H1 (cell line): Measurements from ENCODE around the gene CRYGN. TPM values are rescaled to one million over a fixed set of nuclear protein-coding genes. Genes with fewer than 3 reads are reported as not detected.

Experiments
- CTCF ChIA-PET: fragments of 300-600 bp; sonication (Branson Sonifier 250); formaldehyde crosslinking; loops from one replicate; lab custom pipeline; 2021; ENCODE audit not compliant: partially characterized antibody; lab: Charles Lee
- POLR2A ChIA-PET: fragments of 300-600 bp; sonication (Branson Sonifier 250); formaldehyde crosslinking; loops from one replicate; lab custom pipeline; 2021; ENCODE audit warnings: inconsistent platforms; ENCODE audit not compliant: partially characterized antibody; lab: Charles Lee
- DNase-seq, 2 experiments: peaks; one replicate each; pipeline versions ENCODE4 v3.0.0 to v3.0.0-alpha.2; 2010 to 2022; ENCODE audit warnings: low spot score in 2 of 2, low read depth in 1 of 2, mixed read lengths in 1 of 2
- FAIRE-seq: peaks from 2 replicates; lab custom pipeline; 2011; peaks lifted over from hg19 to GRCh38; lab: Jason Lieb, UNC
- H2AFZ ChIP-seq: 2 replicates; pipeline ENCODE4 v1.8.1; 2012; ENCODE audit warnings: low read length, inconsistent platforms
- H2AK5ac ChIP-seq: 2 replicates; pipeline ENCODE4 v1.6.1; 2013; ENCODE audit warnings: low read depth, low read length
- H2BK120ac ChIP-seq: replicated peaks from 2 replicates; pipeline ENCODE3; 2013; ENCODE audit warnings: low read depth, low read length, inconsistent platforms
- H2BK12ac ChIP-seq: 2 replicates; pipeline ENCODE4 v1.6.1; 2013; ENCODE audit warnings: low read depth, low read length
- H2BK15ac ChIP-seq: 2 replicates; pipeline ENCODE4 v1.6.1; 2013; ENCODE audit warnings: low read length
- H2BK20ac ChIP-seq: 2 replicates; pipeline ENCODE4 v1.6.1; 2013; ENCODE audit warnings: low read length
- H2BK5ac ChIP-seq: 2 replicates; pipeline ENCODE4 v1.6.1; 2013; ENCODE audit warnings: low read depth, low read length
- H3K14ac ChIP-seq: 2 replicates; pipeline ENCODE4 v1.6.1; 2013; ENCODE audit warnings: inconsistent platforms; ENCODE audit not compliant: insufficient read length
- H3K18ac ChIP-seq: 2 replicates; pipeline ENCODE4 v1.6.1; 2013; ENCODE audit warnings: low read length; ENCODE audit errors: extremely low read depth
- H3K23ac ChIP-seq: 2 replicates; pipeline ENCODE4 v1.6.1; 2013; ENCODE audit warnings: inconsistent platforms; ENCODE audit not compliant: insufficient read length
- H3K23me2 ChIP-seq: 2 replicates; pipeline ENCODE4 v1.6.1; 2013; ENCODE audit warnings: low read depth, low read length
- H3K27ac ChIP-seq: 2 replicates; pipeline ENCODE4 v1.6.1; 2011; ENCODE audit warnings: low read depth, low read length, inconsistent platforms
- H3K27me3 ChIP-seq, 4 experiments: replicated peaks in 1 of 4; 1 replicate in 1 of 4; 2 replicates in 3 of 4; pipeline versions ENCODE4 v1.6.1 to v1.8.1; 2011 to 2013; ENCODE audit warnings: low read length in 3 of 4, mild to moderate bottlenecking in 3 of 4, inconsistent platforms in 2 of 4, mixed read lengths in 2 of 4, moderate library complexity in 1 of 4; ENCODE audit not compliant: control insufficient read depth in 3 of 4, insufficient read depth in 3 of 4; ENCODE audit errors: extremely low read depth in 1 of 4
- H3K36me3 ChIP-seq, 4 experiments: 2 replicates each; pipeline versions ENCODE4 v1.6.1 to v1.8.1; 2011 to 2013; ENCODE audit warnings: mild to moderate bottlenecking in 4 of 4, low read length in 3 of 4, moderate library complexity in 2 of 4, control low read depth in 1 of 4, inconsistent platforms in 1 of 4; ENCODE audit not compliant: insufficient read depth in 4 of 4, control insufficient read depth in 2 of 4
- H3K4ac ChIP-seq: replicated peaks from 2 replicates; pipeline ENCODE3; 2013; ENCODE audit warnings: low read length, low read depth, mixed read lengths, inconsistent platforms; ENCODE audit not compliant: insufficient read length
- H3K4me1 ChIP-seq, 4 experiments: replicated peaks in 1 of 4; 1 replicate in 1 of 4; 2 replicates in 3 of 4; pipeline versions ENCODE4 v1.6.1 to v1.8.1; 2011 to 2013; ENCODE audit warnings: low read length in 3 of 4, inconsistent platforms in 2 of 4, mixed read lengths in 1 of 4; ENCODE audit not compliant: insufficient read depth in 4 of 4, control insufficient read depth in 3 of 4
- H3K4me2 ChIP-seq, 2 experiments: 2 replicates each; pipeline versions ENCODE4 v1.6.1 to v1.8.1; 2011 to 2013; ENCODE audit warnings: low read depth in 2 of 2, low read length in 2 of 2, control low read depth in 1 of 2, inconsistent platforms in 1 of 2, mild to moderate bottlenecking in 1 of 2; ENCODE audit not compliant: insufficient read depth in 1 of 2
- H3K4me3 ChIP-seq, 4 experiments: fragments of 200-600, 300-600 bp in 1 of 4; sonication (generic), shearing (Covaris generic), sonication (Bioruptor Twin) in 1 of 4; 2 replicates each; pipeline versions ENCODE4 v1.5.1 to v1.8.1; 2011 to 2016; ENCODE audit warnings: low read length in 4 of 4, low read depth in 3 of 4, control low read depth in 2 of 4, inconsistent platforms in 2 of 4, mild to moderate bottlenecking in 2 of 4, mixed read lengths in 1 of 4, moderate library complexity in 1 of 4; ENCODE audit not compliant: insufficient read depth in 2 of 4; ENCODE audit errors: extremely low read depth in 1 of 4
- H3K56ac ChIP-seq: replicated peaks from 2 replicates; pipeline ENCODE3; 2013; ENCODE audit warnings: low read depth, mild to moderate bottlenecking, mixed read lengths, low read length, inconsistent platforms; ENCODE audit not compliant: insufficient read length
- H3K79me1 ChIP-seq: 2 replicates; pipeline ENCODE4 v1.6.1; 2013; ENCODE audit warnings: low read depth, low read length, control low read depth
- H3K79me2 ChIP-seq, 2 experiments: 2 replicates each; pipeline versions ENCODE4 v1.6.1 to v1.8.1; 2012 to 2013; ENCODE audit warnings: low read length in 2 of 2, mild to moderate bottlenecking in 2 of 2, inconsistent platforms in 1 of 2; ENCODE audit not compliant: insufficient read depth in 2 of 2, control insufficient read depth in 1 of 2
- H3K9ac ChIP-seq, 4 experiments: replicated peaks in 1 of 4; 1 replicate in 1 of 4; 2 replicates in 3 of 4; pipeline versions ENCODE4 v1.6.1 to v1.8.1; 2011 to 2013; ENCODE audit warnings: low read depth in 3 of 4, low read length in 3 of 4, control low read depth in 2 of 4, mild to moderate bottlenecking in 2 of 4, moderate library complexity in 2 of 4, inconsistent platforms in 1 of 4; ENCODE audit errors: extremely low read depth in 1 of 4
- H3K9me3 ChIP-seq, 2 experiments: 2 replicates each; pipeline versions ENCODE4 v1.6.1 to v1.8.1; 2012 to 2013; ENCODE audit warnings: mild to moderate bottlenecking in 2 of 2, moderate library complexity in 2 of 2, control low read depth in 1 of 2, inconsistent platforms in 1 of 2, low read depth in 1 of 2, low read length in 1 of 2, mixed read lengths in 1 of 2; ENCODE audit not compliant: insufficient read depth in 2 of 2
- H4K20me1 ChIP-seq, 2 experiments: replicated peaks in 1 of 2; 2 replicates each; pipeline versions ENCODE3 to v1.8.1; 2011 to 2013; ENCODE audit warnings: inconsistent platforms in 2 of 2, low read length in 2 of 2, mild to moderate bottlenecking in 1 of 2; ENCODE audit not compliant: insufficient read depth in 2 of 2, control insufficient read depth in 1 of 2
- H4K5ac ChIP-seq: 2 replicates; pipeline ENCODE4 v1.6.1; 2013; ENCODE audit warnings: low read length, low read depth, mixed read lengths, inconsistent platforms; ENCODE audit not compliant: insufficient read length
- H4K8ac ChIP-seq: 2 replicates; pipeline ENCODE4 v1.8.0; 2013; ENCODE audit warnings: mild to moderate bottlenecking, moderate library complexity, low read length, inconsistent platforms; ENCODE audit not compliant: insufficient read depth; ENCODE audit errors: extremely low read depth
- H4K91ac ChIP-seq: replicated peaks from 2 replicates; pipeline ENCODE3; 2013; ENCODE audit warnings: low read length, mixed read lengths, inconsistent platforms; ENCODE audit not compliant: insufficient read length
- ASH2L ChIP-seq: fragments of 200-600, 300-600 bp; sonication (generic); IDR thresholded peaks from one replicate; pipeline ENCODE4 v1.7.1; 2017; ENCODE audit warnings: low read length
- ATF2 ChIP-seq: IDR thresholded peaks from 2 replicates; pipeline ENCODE4 v1.6.1; 2012; ENCODE audit warnings: low read length, inconsistent platforms
- ATF3 ChIP-seq: IDR thresholded peaks from 2 replicates; pipeline ENCODE4 v1.6.1; 2011; ENCODE audit warnings: low read depth, mild to moderate bottlenecking, low read length; ENCODE audit not compliant: insufficient read depth
- BRCA1 ChIP-seq: IDR thresholded peaks from 2 replicates; pipeline ENCODE4 v1.6.1; 2012; ENCODE audit warnings: low read depth, low read length, improper control_type of control experiment
- E2F6 ChIP-seq: IDR thresholded peaks from 2 replicates; pipeline ENCODE4 v1.6.1; 2012; ENCODE audit warnings: inconsistent platforms
- EZH2 ChIP-seq: fragments of 200-600 bp; sonication (generic); IDR thresholded peaks from 2 replicates; pipeline ENCODE4 v1.7.1; 2012; ENCODE audit warnings: low read depth, mild to moderate bottlenecking, moderate library complexity, low read length, inconsistent platforms; ENCODE audit not compliant: severe bottlenecking
- HDAC6 ChIP-seq: IDR thresholded peaks from one replicate; pipeline ENCODE4 v1.7.1; 2012; ENCODE audit warnings: low read depth, mild to moderate bottlenecking, inconsistent platforms, low read length, moderate library complexity
- SIX5 ChIP-seq: IDR thresholded peaks from 2 replicates; pipeline ENCODE4 v1.6.1; 2011; ENCODE audit warnings: mild to moderate bottlenecking, low read depth, low read length
- SRF ChIP-seq: IDR thresholded peaks from 2 replicates; pipeline ENCODE4 v1.6.1; 2011; ENCODE audit warnings: mild to moderate bottlenecking, low read depth, low read length, moderate library complexity
- WGBS, 2 experiments: shearing (Covaris generic) in 1 of 2; methylation state at CpG; one replicate each; pipeline versions ENCODE4 v1.1.6 to v1.1.7; 2013 to 2015; ENCODE audit warnings: low lambda C conversion rate in 2 of 2, mixed read lengths in 2 of 2, inconsistent platforms in 1 of 2, low coverage in 1 of 2, missing lambda C conversion rate in 1 of 2; ENCODE audit not compliant: insufficient replicate concordance in 2 of 2, insufficient coverage in 1 of 2, insufficient read length in 1 of 2; ENCODE audit errors: extremely low coverage in 1 of 2, missing lambda C conversion rate in 1 of 2; 5-methylcytosine and 5-hydroxymethylcytosine counted together
- polyA plus RNA-seq, 7 experiments: library from polyadenylated mRNA; depleted of rRNA in 3 of 7; stranded (reverse) in 5 of 7; unstranded in 2 of 7; fragments of >200 nt in 5 of 7; fragments of 200-250 nt in 2 of 7; gene quantifications; 1 replicate in 5 of 7; 2 replicates in 1 of 7; 4 replicates in 1 of 7; pipeline versions ENCODE4 v1.2.1 to v1.2.3, GENCODE V29; 2011 to 2013; ENCODE audit warnings: missing spikeins in 2 of 7, mixed read lengths in 2 of 7
- total RNA-seq: library from RNA; stranded (reverse); fragmentation: NEBNext Ultra II Directional; extraction: Animal tissue kit (Norgen Biotek cat#: 25700); gene quantifications from 2 replicates; pipeline ENCODE4 v1.2.1, GENCODE V29; 2021

The CRYGN gene
- total and polyA plus RNA-seq, 2 of the 8 experiments (the other 6 are each of a cell fraction or from before 2014, with no cell fraction given) = 0.98 to 1.6 TPM

GRCh38 chr7:151415375-151416105, 24.4 kb downstream of the CRYGN start:
- no peaks in the 10 kb centered on the region for H3K36me3 ChIP-seq
- peaks cover 0 to 3% of the 10 kb centered on the region in 2 experiments; a peak in 1 of 4 replicates for H3K9me3 ChIP-seq
- no peak overlapping the region for H3K4ac ChIP-seq
- H2BK120ac ChIP-seq = no peak overlapping the region
- no peak overlapping the region for H4K5ac ChIP-seq
- no peak overlapping the region for H2BK12ac ChIP-seq
- H3K79me1 ChIP-seq = no peaks in the 10 kb centered on the region
- no peak overlapping the region for H3K9ac ChIP-seq
- ChIA-PET POLR2A (interaction anchor here (0.6 to 1.7 kb wide), 4 partner anchors 10 to 83 kb away, joined by 3 to 5 read pairs (median 3); no protein-coding TSS in a partner anchor), CTCF (interaction anchor here (1.2 to 1.7 kb wide), 6 partner anchors 11 to 171 kb away, joined by 3 to 6 read pairs (median 4); no protein-coding TSS in a partner anchor)
- FAIRE-seq (no peak), DNase-seq (no peak)
- peaks cover 2% of the 10 kb centered on the region; the same call in 1 of the 2 replicates for H3K23me2 ChIP-seq
- no peak overlapping the region for H3K23ac ChIP-seq
- 90% methylated on average over 3 of the region's 3 CpGs; no CpG with 5 or more reads in 1 of the 2 experiments for WGBS, 2 experiments
- H3K27me3 ChIP-seq = peaks cover 0 to 28% (median 18%) of the 10 kb centered on the region in 4 experiments; a peak in 6 of 7 replicates
- no peak overlapping the region for H2BK20ac ChIP-seq
- no peak overlapping the region for H3K14ac ChIP-seq
- no peaks in the 10 kb centered on the region for H4K20me1 ChIP-seq
- no peak overlapping the region for H4K91ac ChIP-seq
- H3K18ac ChIP-seq = no peak overlapping the region
- no peak overlapping the region for H2AK5ac ChIP-seq
- no peak overlapping the region for H2BK5ac ChIP-seq
- H3K79me2 ChIP-seq = no peaks in the 10 kb centered on the region
- H3K4me1 ChIP-seq = peaks cover 0 to 18% (median 11%) of the 10 kb centered on the region in 4 experiments; a peak in 6 of 7 replicates
- H3K4me2 ChIP-seq = 0 out of 4 replicates have a peak overlapping the region, but pooled peaks of 1 of the 2 experiments have one; percentile 6
- H3K4me3 ChIP-seq = no peak overlapping the region
- no peak overlapping the region for H2BK15ac ChIP-seq
- H3K27ac ChIP-seq = no peak overlapping the region
- H4K8ac ChIP-seq = no peak overlapping the region
- no peak overlapping the region for H3K56ac ChIP-seq
- H2AFZ ChIP-seq = no peak overlapping the region
- TF ChIP-seq SIX5 = no peak
- TF ChIP-seq HDAC6 = no peak
- TF ChIP-seq E2F6 = no peak
- no peak for TF ChIP-seq EZH2
- no peak for TF ChIP-seq ASH2L
- TF ChIP-seq SRF = no peak
- no peak for TF ChIP-seq BRCA1
- no peak for TF ChIP-seq ATF2
- no peak for TF ChIP-seq ATF3
